Kidney (tissue), 14 donors: ENCODE measurements around the gene CDK5R1. TPM values are rescaled to one million over a fixed set of nuclear protein-coding genes. Genes with fewer than 3 reads are reported as not detected.

ENCODE experiments used
- DNase-seq, 5 donors: peaks; one replicate each; pipeline ENCODE4 v3.0.0-alpha.2; 2013 to 2020
- FAIRE-seq: peaks from 2 replicates; lab custom pipeline; 2012; peaks lifted over from hg19 to GRCh38; lab: Jason Lieb, UNC
- H3K27ac ChIP-seq, 2 donors: one replicate each; pipeline ENCODE4 v1.7.0; 2013; ENCODE audit warnings: low read depth in 2 of 2, low read length in 2 of 2, inconsistent platforms in 1 of 2
- H3K27me3 ChIP-seq: one replicate; pipeline ENCODE4 v1.7.1; 2013; ENCODE audit warnings: low read length, inconsistent platforms; ENCODE audit not compliant: control insufficient read depth, insufficient read depth
- H3K36me3 ChIP-seq, 3 donors: one replicate each; pipeline versions ENCODE4 v1.7.0 to v1.7.1; 2013; ENCODE audit warnings: low read length in 3 of 3, control low read depth in 1 of 3, inconsistent platforms in 1 of 3; ENCODE audit not compliant: insufficient read depth in 3 of 3, control insufficient read depth in 2 of 3
- H3K4me1 ChIP-seq, 3 donors: one replicate each; pipeline versions ENCODE4 v1.7.0 to v1.7.1; 2013; ENCODE audit warnings: low read length in 3 of 3, inconsistent platforms in 1 of 3, low read depth in 1 of 3; ENCODE audit not compliant: control insufficient read depth in 2 of 3, insufficient read depth in 2 of 3
- H3K4me3 ChIP-seq, 3 donors: one replicate each; pipeline versions ENCODE4 v1.7.0 to v1.8.1; 2013; ENCODE audit warnings: low read length in 3 of 3, control low read depth in 1 of 3, inconsistent platforms in 1 of 3
- H3K9ac ChIP-seq, 3 donors: one replicate each; pipeline versions ENCODE4 v1.7.0 to v1.7.1; 2013; ENCODE audit warnings: low read length in 3 of 3, control low read depth in 1 of 3, inconsistent platforms in 1 of 3
- H3K9me3 ChIP-seq, 3 donors: one replicate each; pipeline versions ENCODE4 v1.7.0 to v1.7.1; 2013; ENCODE audit warnings: low read length in 3 of 3, control low read depth in 1 of 3, inconsistent platforms in 1 of 3; ENCODE audit not compliant: control insufficient read depth in 2 of 3, insufficient read depth in 1 of 3
- intact Hi-C: fragments of 100-400 bp; cut with DNase I; formaldehyde crosslinking; loops from one replicate; pipeline ENCODE4 v1.11.1; 2022
- polyA plus RNA-seq: library from polyadenylated mRNA; stranded (reverse); fragments of 350-450 nt; fragmentation: Illumina TruSeq; extraction: RNeasy Lipid Tissue Mini Kit (QIAGEN cat#74804); gene quantifications from one replicate; pipeline ENCODE4 v1.2.3, GENCODE V29; 2014; ENCODE audit warnings: low read depth, low replicate concordance; ENCODE audit not compliant: insufficient read depth
- total RNA-seq: library from RNA; stranded (reverse); fragmentation: NEBNext Ultra II Directional; extraction: Animal tissue kit (Norgen Biotek cat#: 25700); gene quantifications from one replicate; pipeline ENCODE4 v1.2.1, GENCODE V29; 2021
- TF ChIP-seq, protein P1 (sequence below): IDR thresholded peaks from 3 replicates; pipeline ENCODE4 v1.5.1; 2012; ENCODE audit warnings: mild to moderate bottlenecking, moderate library complexity, borderline replicate concordance; ENCODE audit not compliant: insufficient read depth; ENCODE audit errors: extremely low read depth
- donor health status: control.
- donor health status: control.
- donor health status: control.
- donor health status: control.
- donor health status: control.
- donor health status: DM: yes; HTN: yes; CAD: no.
- donor health status: Normal renal cell carcinoma (clear cell type).

CDK5R1 gene
- total and polyA plus RNA-seq, 2 donors from 2014 or later = 0.67 to 1.5 TPM

DNA sequence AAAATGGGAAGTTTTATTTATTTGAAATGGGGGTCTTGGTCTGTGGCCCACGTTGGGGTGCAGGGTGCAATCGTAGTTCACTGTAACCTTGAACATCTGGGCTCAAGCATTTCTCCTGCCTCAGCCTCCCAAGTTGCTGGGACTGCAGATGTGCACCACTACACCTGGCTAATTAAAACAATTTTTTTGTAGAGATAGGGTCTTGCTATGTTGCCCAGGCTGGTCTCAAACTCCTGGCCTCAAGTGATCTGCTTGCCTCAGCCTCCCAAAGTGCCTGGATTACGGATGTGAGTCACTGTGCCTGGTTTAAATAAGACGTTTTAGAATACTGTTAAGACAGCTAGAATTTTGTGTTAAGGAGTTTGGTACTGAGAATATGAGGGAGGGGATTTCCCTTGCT lies 26.7 kb upstream of the CDK5R1 start:
- TF ChIP-seq, protein P1, sequence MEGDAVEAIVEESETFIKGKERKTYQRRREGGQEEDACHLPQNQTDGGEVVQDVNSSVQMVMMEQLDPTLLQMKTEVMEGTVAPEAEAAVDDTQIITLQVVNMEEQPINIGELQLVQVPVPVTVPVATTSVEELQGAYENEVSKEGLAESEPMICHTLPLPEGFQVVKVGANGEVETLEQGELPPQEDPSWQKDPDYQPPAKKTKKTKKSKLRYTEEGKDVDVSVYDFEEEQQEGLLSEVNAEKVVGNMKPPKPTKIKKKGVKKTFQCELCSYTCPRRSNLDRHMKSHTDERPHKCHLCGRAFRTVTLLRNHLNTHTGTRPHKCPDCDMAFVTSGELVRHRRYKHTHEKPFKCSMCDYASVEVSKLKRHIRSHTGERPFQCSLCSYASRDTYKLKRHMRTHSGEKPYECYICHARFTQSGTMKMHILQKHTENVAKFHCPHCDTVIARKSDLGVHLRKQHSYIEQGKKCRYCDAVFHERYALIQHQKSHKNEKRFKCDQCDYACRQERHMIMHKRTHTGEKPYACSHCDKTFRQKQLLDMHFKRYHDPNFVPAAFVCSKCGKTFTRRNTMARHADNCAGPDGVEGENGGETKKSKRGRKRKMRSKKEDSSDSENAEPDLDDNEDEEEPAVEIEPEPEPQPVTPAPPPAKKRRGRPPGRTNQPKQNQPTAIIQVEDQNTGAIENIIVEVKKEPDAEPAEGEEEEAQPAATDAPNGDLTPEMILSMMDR = no peak
- no peak overlapping the region for H3K27ac ChIP-seq
- no peak overlapping the region for H3K9ac ChIP-seq
- peaks cover 0 to 10% (median 4%) of the 10 kb centered on the region in 3 donors for H3K4me1 ChIP-seq
- H3K9me3 ChIP-seq = no peaks in the 10 kb centered on the region
- intact Hi-C loops = no loop called here
- FAIRE-seq (no peak), DNase-seq (no peak)
- H3K36me3 ChIP-seq = peaks cover 3 to 32% (median 18%) of the 10 kb centered on the region in 3 donors
- no peak overlapping the region for H3K4me3 ChIP-seq
- no peaks in the 10 kb centered on the region for H3K27me3 ChIP-seq

- H3K4me3 ChIP-seq = no peak overlapping the region
- H3K27ac ChIP-seq = no peak overlapping the region
- no peak for FAIRE-seq
- peaks cover 3 to 34% (median 18%) of the 10 kb centered on the region in 3 donors for H3K36me3 ChIP-seq
- intact Hi-C loops = no loop called here
- H3K4me1 ChIP-seq = peaks cover 0 to 10% (median 4%) of the 10 kb centered on the region in 3 donors
- TF ChIP-seq, protein P1 = no peak
- no peaks in the 10 kb centered on the region for H3K9me3 ChIP-seq
- H3K9ac ChIP-seq = no peak overlapping the region
- H3K27me3 ChIP-seq = no peaks in the 10 kb centered on the region
- DNase-seq = no peak
These were observed 25.3 kb upstream of the CDK5R1 start for GRCh38 chr17:32461498-32461852.

DNA sequence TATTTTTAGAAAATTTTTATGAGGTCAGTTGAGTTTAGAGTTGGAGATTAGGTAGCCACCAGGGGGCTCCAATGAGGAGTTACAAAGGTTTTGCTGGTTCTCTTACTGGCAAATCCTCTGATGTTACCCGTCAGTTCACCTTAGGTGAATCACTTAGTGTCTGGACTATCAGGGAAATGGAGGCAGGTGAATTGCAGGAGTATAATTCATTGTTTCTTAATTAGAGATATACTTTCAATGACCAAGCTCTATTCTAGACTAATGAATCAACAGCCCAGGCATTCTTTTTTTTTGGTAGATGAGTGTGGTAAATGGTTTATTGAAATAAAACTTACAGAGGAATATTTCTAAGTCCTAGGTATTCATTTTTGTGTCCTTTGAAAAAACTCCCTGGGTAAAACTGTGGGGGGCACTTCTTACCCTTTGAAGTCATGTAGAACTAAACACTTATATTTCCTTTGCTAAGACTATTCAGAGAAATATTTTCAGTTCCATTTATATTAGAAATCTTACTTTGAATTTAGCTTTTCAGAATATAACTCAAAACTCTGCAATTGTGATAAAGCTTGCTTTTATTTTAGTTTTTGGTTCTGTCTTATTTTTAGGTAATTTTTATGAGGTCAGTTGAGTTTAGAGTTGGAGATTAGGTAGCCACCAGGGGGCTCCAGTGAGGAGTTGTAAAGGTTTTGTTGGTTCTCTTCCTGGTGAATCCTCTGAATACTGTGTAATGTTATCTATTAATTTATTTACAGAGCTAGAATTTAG lies 24.8 kb upstream of the CDK5R1 start:
- Histone ChIP-seq H3K36me3 (peaks cover 3 to 37% (median 19%) of the 10 kb centered on the region in 3 donors), H3K9ac (no peak overlapping the region), H3K27ac (no peak overlapping the region), H3K4me3 (no peak overlapping the region), H3K9me3 (no peaks in the 10 kb centered on the region), H3K27me3 (no peaks in the 10 kb centered on the region), H3K4me1 (peaks cover 0 to 10% (median 4%) of the 10 kb centered on the region in 3 donors)
- FAIRE-seq (peak; percentile 62), DNase-seq (peak in 3 of 5 donors; percentile 44 to 66 (median 58))
- intact Hi-C loops = no loop called here
- TF ChIP-seq, protein P1 = peak; percentile 29
